GM18909 (cell line): ENCODE data around the gene TRABD2B.

Experiments
- ATAC-seq: cut with Tn5 transposase; IDR thresholded peaks from one replicate; pipeline ENCODE4 v1.9.1; 2021; ENCODE audit warnings: mild to moderate bottlenecking; ENCODE audit not compliant: unreplicated experiment, poor library complexity

The TRABD2B gene

DNA sequence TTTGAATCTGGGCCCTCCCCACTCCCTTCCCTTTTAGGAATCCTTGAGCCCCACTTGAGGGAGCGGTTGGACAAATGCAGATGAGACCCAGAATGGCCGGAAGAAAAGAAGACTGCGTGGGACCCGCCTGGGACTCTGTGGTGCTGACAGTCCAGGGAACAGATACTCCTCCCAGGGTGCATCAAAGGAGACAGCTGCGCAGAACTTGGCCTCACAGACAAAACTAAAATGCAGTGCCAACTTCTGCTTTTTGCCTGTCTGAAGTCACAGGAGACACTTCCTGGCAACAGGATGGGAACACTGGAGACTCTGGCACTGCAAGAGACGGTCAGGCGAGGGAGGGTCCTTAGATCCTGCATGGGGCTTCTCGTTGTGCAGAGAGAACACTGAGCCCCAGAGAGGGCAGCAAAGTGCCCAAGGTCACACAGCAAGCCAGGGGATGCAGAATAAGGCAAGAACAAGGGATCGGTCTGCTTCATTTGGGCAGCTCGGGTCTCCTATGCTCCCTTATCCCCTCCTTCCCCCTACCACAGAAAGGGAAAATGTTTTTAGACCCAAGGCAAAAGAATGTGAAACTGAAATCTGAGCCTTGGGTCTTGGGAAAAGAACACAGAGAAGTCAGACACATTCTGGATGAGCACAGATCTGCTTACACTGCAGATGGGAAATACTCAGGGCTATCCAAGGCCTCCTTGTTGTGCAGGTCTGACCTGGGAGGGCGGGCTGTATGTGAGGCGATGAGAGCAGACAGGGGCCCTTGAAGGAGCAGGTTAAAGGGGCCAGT is 182.4 kb downstream of the TRABD2B start:
- no peak for ATAC-seq

DNA sequence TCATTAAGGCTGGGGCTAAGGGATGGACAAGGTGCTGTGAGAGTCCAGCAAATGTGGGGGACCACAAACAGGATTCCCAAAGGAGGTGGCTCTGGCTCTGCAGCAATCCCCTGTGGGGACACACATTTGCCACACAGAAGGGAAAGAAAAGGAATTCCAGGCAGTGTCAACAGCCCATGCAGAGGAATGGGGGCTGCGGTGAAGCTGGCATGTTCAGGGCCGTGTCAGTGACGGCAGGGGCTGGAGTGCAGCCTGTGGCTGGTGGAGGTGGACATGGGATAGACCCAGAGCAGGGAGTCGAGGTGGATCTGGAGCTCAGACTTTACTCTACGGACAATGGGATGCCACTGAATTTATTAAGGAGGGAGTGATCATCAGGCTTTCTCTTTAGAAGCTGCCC is 183.2 kb downstream of the TRABD2B start:
- no peak for ATAC-seq

GRCh38 chr1:47812904-47813514 is 184.2 kb downstream of the TRABD2B start:
- no peak for ATAC-seq

GRCh38 chr1:47810964-47811682 is 186.1 kb downstream of the TRABD2B start:
- ATAC-seq, result no peak

DNA sequence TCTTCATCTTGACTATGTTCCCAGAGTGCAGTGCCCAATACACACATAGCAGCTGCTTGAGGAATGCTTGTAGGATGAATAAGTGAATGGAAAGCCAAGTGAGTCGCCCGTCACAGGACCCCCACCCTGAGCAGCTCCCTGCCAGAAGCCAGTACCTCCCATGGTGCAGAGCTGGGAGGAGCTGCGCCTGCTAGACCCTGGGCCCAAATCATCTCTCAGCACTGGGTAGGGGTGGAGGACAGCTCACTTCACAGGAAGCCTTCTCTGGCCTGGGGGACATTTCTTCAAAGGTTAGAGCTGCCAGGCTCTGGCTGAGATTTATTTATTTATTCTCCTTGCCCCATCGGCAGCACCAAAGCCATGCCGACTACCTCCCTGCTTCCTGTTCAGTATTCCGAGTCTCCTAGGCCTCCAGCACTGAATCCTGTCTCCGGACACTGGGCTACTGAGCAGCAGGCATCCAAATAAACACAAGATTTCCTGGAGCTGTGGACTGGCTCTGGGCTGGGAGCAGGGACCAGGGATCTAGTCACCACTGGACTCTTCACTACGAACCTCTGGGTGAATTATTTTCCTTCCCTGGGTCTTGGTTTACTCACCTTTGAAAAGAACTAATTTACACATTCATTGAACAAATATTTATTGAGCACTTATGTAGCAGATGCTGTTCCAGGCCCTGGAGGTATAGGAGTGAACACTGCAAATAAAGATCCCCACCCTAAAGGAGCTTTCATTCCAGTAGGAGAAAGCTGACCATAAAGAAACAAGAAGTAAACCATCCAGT is 187.7 kb downstream of the TRABD2B start:
- ATAC-seq, result no peak

GRCh38 chr1:47808612-47809011 is 188.6 kb downstream of the TRABD2B start:
- no peak for ATAC-seq

DNA sequence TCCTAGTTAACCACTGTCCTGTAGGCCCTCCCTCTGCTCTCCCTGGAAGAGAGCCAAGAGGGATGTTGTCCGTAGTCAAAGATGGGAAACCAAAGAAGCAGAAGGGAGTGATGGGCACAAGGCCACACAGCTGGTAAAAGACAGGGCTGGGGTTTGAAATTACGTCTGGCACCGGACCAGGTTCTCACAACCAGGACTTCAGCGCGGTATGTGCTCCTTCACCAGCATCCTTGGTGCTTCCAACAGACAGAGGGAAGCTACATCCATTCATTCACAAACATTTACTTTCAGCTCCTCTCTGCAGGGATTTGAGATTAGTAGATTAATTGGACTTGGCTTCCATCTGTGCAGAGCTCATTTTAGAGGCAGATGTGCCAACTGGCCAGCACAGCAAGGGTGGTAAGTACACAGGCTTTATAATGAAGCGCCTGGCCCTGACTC is 191.2 kb downstream of the TRABD2B start:
- no peak for ATAC-seq

DNA sequence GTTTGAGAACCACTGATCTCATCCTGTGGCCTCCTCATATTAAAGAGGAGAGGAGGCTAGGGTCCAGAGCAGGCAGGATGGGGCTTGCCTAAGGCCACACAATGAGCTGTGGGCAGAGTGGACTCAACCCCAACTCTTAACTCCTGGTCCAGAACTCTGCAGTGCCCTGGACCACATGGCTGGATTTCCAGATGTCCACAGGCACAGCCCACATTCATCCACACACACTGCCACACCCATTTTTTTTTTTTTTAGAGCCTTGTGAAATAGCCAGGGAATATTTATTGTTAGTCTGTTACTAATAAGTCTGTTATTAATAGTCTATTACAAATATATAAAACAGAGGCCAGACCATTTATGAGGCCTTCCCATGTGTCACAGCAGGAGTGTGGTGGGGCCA is 192.2 kb downstream of the TRABD2B start:
- ATAC-seq, result no peak

- no peak for ATAC-seq
Measured at GRCh38 chr1:47803815-47804501, 193.2 kb downstream of the TRABD2B start.

DNA sequence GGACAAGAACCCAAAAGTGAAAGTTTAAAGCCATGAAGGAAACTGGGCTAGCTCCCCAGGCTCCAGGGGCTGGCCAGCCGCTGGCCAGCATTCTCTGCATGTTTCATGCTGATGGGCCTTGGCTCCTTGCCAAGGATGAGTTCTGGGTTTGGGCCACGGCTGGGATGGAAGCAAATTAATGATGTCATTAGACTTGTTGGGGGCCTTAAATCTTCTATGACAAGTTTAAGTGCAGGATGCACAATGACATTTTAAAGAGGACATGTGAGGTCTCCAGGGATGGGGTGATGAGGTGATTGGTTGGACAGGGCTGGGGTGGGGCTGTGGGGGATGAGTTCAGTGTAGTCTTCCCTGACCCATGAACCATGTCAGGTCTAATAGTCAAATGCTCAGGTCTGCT is 199.6 kb downstream of the TRABD2B start:
- ATAC-seq, result no peak

GRCh38 chr1:47796626-47797025 is 200.6 kb downstream of the TRABD2B start:
- no peak for ATAC-seq

GRCh38 chr1:47795102-47795501 is 202.1 kb downstream of the TRABD2B start:
- ATAC-seq, result no peak

- no peak for ATAC-seq
Measured at GRCh38 chr1:47794530-47794929, 202.7 kb downstream of the TRABD2B start.

- ATAC-seq, result no peak
Measured at GRCh38 chr1:47794081-47794480, 203.1 kb downstream of the TRABD2B start.

DNA sequence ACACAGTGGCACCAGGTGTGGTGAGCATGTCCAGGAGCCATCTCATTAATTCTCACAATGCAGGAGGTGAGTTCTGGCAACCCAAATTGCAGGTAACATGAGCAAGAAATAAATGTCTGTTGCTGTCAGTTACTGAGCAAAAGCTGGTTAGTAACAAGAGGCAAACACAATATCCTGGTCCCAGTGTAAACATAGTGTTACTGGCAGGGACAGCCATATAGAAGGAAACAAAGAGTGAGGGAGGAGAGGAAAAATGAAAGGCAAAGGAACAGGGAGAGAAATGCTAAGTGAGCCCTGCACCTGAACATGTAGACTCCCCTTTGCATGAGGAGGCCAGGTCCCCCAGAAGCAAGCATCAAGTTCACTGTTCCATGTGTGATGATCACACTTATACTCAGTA is 203.6 kb downstream of the TRABD2B start:
- no peak for ATAC-seq

DNA sequence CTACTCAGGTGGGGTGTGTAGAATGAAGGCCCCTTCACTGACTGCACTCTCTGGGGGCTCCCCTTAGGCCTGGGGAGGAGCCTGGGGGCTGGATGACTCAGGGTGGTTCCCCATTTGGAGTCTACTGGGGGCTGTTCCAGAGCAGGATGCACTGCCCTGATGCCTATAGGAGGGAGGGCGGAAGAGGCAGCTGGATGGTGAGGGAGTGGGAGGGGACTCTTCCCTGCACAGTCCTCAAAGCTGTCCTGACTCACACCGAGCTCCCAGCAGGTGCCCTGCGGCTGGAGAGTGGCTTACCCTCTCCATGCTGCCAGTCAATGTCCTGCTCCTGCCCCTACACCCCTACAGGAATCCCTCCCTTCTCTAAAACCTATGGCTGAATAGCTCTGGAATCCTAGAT is 204.4 kb downstream of the TRABD2B start:
- ATAC-seq, result no peak

- ATAC-seq, result no peak
Measured at GRCh38 chr1:47791879-47792608, 205.1 kb downstream of the TRABD2B start.

DNA sequence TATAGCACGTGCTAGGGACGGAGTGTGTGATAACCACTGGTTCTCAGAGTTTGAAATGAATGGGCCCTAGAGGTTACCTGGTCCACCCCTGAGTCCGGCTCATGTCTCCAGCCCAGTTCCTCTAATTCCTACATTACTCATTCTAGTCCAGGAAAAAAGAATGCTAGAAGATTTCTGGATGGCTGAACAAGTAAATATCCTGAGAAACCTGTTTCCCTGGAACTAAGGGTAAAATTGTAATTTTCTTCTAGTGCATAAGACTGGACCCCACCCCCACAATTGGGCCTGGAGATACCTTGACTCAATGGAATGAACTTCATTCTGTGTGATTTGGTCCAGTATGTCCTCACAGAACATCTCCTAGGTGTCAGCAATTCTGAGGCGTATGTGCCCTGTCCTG is 208.4 kb downstream of the TRABD2B start:
- no peak for ATAC-seq

- no peak for ATAC-seq
Measured at GRCh38 chr1:47787560-47787959, 209.6 kb downstream of the TRABD2B start.
